Breast epithelium (tissue), 4 donors: Measurements from ENCODE around the gene POLA1. TPM values are rescaled to one million over a fixed set of nuclear protein-coding genes. Genes with fewer than 3 reads are reported as not detected.
"Not testable (repeated sequence)": the region's sequence is repeated elsewhere in the genome, so short reads cannot be mapped to it uniquely, and the experiment has no call there.

Experiments
- DNase-seq, 2 donors: peaks; one replicate each; pipeline ENCODE4 v3.0.0-alpha.2; 2019; ENCODE audit warnings: low spot score in 2 of 2
- H3K27ac ChIP-seq, 2 donors: fragments of 200-600 bp; sonication (generic) in 1 of 2; one replicate each; pipeline ENCODE4 v1.5.1; 2016 to 2019; ENCODE audit warnings: mild to moderate bottlenecking in 1 of 2
- H3K27me3 ChIP-seq, 2 donors: fragments of 200-600 bp; sonication (generic) in 1 of 2; one replicate each; pipeline versions ENCODE4 v1.5.1 to v1.6.0; 2017 to 2019; ENCODE audit warnings: control low read depth in 1 of 2, mild to moderate bottlenecking in 1 of 2
- H3K36me3 ChIP-seq: fragments of 200-600 bp; one replicate; pipeline ENCODE4 v1.5.1; 2019
- H3K4me1 ChIP-seq, 2 donors: fragments of 200-600 bp; sonication (generic); one replicate each; pipeline ENCODE4 v1.5.1; 2016 to 2019; ENCODE audit warnings: control low read depth in 1 of 2
- H3K4me3 ChIP-seq, 3 donors: fragments of 200-600 bp; sonication (generic); 1 replicate in 2 of 3; 2 replicates in 1 of 3; pipeline ENCODE4 v1.5.1; 2016 to 2019; ENCODE audit warnings: mild to moderate bottlenecking in 3 of 3, moderate library complexity in 2 of 3
- H3K9me3 ChIP-seq, 2 donors: fragments of 200-600 bp; sonication (generic) in 1 of 2; one replicate each; pipeline ENCODE4 v1.5.1; 2016 to 2019; ENCODE audit warnings: control low read depth in 1 of 2
- CTCF ChIP-seq, 3 donors: fragments of 450-650 bp; IDR thresholded peaks; one replicate each; pipeline ENCODE4 v1.5.1; 2016 to 2017; ENCODE audit warnings: antibody characterized with exemption in 3 of 3, mild to moderate bottlenecking in 3 of 3, moderate library complexity in 3 of 3
- POLR2A ChIP-seq: fragments of 450-650 bp; IDR thresholded peaks from one replicate; pipeline ENCODE4 v1.6.1; 2016; ENCODE audit warnings: antibody characterized with exemption, mild to moderate bottlenecking, moderate library complexity
- POLR2AphosphoS5 ChIP-seq, 3 donors: sonication (generic); formaldehyde crosslinking; IDR thresholded peaks; one replicate each; pipeline ENCODE4 v1.6.1; 2017; ENCODE audit warnings: antibody characterized with exemption in 3 of 3
- intact Hi-C: fragments of 100-400 bp; cut with DNase I; formaldehyde crosslinking; loops from one replicate; pipeline ENCODE4 v1.15.1; 2023; ENCODE audit warnings: low total_unique reads
- total RNA-seq, 3 donors: library from RNA; depleted of rRNA; stranded (reverse); fragments of >200 nt; gene quantifications; one replicate each; pipeline ENCODE4 v1.1.0, GENCODE V29; 2016

Gene POLA1
- total RNA-seq, 3 donors from 2014 or later = 8.2 to 21.8 (median 20.3) TPM

GRCh38 chrX:24790166-24790565 is 96.4 kb downstream of the POLA1 start:
- Histone ChIP-seq H3K36me3 (no peaks in the 10 kb centered on the region), H3K9me3 (no peaks in the 10 kb centered on the region), H3K4me3 (no peak overlapping the region), H3K27ac (no peak overlapping the region), H3K4me1 (no peaks in the 10 kb centered on the region), H3K27me3 (no peaks in the 10 kb centered on the region)
- intact Hi-C loops = no loop called here
- no peak for TF ChIP-seq POLR2AphosphoS5 (IDR thresholded peaks at IDR 0.05)
- no peak for TF ChIP-seq POLR2A
- TF ChIP-seq CTCF (IDR thresholded peaks at IDR 0.05) = no peak
- no peak for DNase-seq

- intact Hi-C loops = no loop called here
- Histone ChIP-seq H3K36me3 (no peaks in the 10 kb centered on the region), H3K4me3 (no peak overlapping the region), H3K27me3 (peaks cover 0 to 1% of the 10 kb centered on the region in 2 donors), H3K9me3 (no peaks in the 10 kb centered on the region), H3K4me1 (no peaks in the 10 kb centered on the region), H3K27ac (no peak overlapping the region)
- no peak for TF ChIP-seq POLR2AphosphoS5 (IDR thresholded peaks at IDR 0.05)
- no peak for TF ChIP-seq POLR2A
- no peak for TF ChIP-seq CTCF (IDR thresholded peaks at IDR 0.05)
- DNase-seq = no peak
These were observed 102.5 kb downstream of the POLA1 start for GRCh38 chrX:24796204-24796603.

- Histone ChIP-seq H3K27ac (no peak overlapping the region), H3K27me3 (peaks cover 0 to 5% of the 10 kb centered on the region in 2 donors), H3K9me3 (no peaks in the 10 kb centered on the region), H3K4me3 (no peak overlapping the region), H3K4me1 (no peaks in the 10 kb centered on the region), H3K36me3 (no peaks in the 10 kb centered on the region)
- TF ChIP-seq CTCF (IDR thresholded peaks at IDR 0.05) (no peak), POLR2A (no peak), POLR2AphosphoS5 (IDR thresholded peaks at IDR 0.05) (no peak)
- intact Hi-C loops = no loop called here
- DNase-seq = no peak
These were observed 105.4 kb downstream of the POLA1 start for GRCh38 chrX:24799078-24799477.

- H3K27ac ChIP-seq = no peak overlapping the region
- intact Hi-C loops = no loop called here
- H3K27me3 ChIP-seq = peaks cover 0 to 5% of the 10 kb centered on the region in 2 donors
- no peaks in the 10 kb centered on the region for H3K9me3 ChIP-seq
- no peaks in the 10 kb centered on the region for H3K4me1 ChIP-seq
- TF ChIP-seq POLR2AphosphoS5 (IDR thresholded peaks at IDR 0.05) = no peak
- no peak for TF ChIP-seq CTCF (IDR thresholded peaks at IDR 0.05)
- TF ChIP-seq POLR2A = no peak
- no peaks in the 10 kb centered on the region for H3K36me3 ChIP-seq
- no peak overlapping the region for H3K4me3 ChIP-seq
- no peak for DNase-seq
These were observed 105.8 kb downstream of the POLA1 start for GRCh38 chrX:24799565-24799964.

- H3K36me3 ChIP-seq = no peaks in the 10 kb centered on the region
- H3K4me1 ChIP-seq = no peaks in the 10 kb centered on the region
- intact Hi-C loops = no loop called here
- no peak overlapping the region for H3K4me3 ChIP-seq
- H3K9me3 ChIP-seq = no peaks in the 10 kb centered on the region
- peaks cover 0 to 11% of the 10 kb centered on the region in 2 donors for H3K27me3 ChIP-seq
- no peak for TF ChIP-seq CTCF (IDR thresholded peaks at IDR 0.05)
- no peak for TF ChIP-seq POLR2A
- TF ChIP-seq POLR2AphosphoS5 (IDR thresholded peaks at IDR 0.05) = no peak
- H3K27ac ChIP-seq = no peak overlapping the region
- no peak for DNase-seq
These were observed 111.5 kb downstream of the POLA1 start for GRCh38 chrX:24805201-24805600.

- H3K9me3 ChIP-seq, H3K4me1 ChIP-seq, H3K36me3 ChIP-seq, DNase-seq, H3K27me3 ChIP-seq, H3K27ac ChIP-seq, H3K4me3 ChIP-seq, intact Hi-C loops: not testable (repeated sequence)
These were observed 126.1 kb downstream of the POLA1 start for GRCh38 chrX:24819807-24820206.
